Measurements from ENCODE around the gene PLEKHF1. TPM values are rescaled to one million over a fixed set of nuclear protein-coding genes. Genes with fewer than 3 reads are reported as not detected.
"Not testable (repeated sequence)": the region's sequence is repeated elsewhere in the genome, so short reads cannot be mapped to it uniquely, and the experiment has no call there.

The PLEKHF1 gene
- total and polyA plus RNA-seq, 12 donors = 7.0 to 47.9 (median 20.0) TPM

- WGBS, 2 donors = 93 to 94% methylated on average over 7 of the region's 7 CpGs
- no peaks in the 10 kb centered on the region for H3K9me3 ChIP-seq
- no peaks in the 10 kb centered on the region for H3K36me3 ChIP-seq
- DNase-seq = no peak
- no peaks in the 10 kb centered on the region for H3K4me1 ChIP-seq
- intact Hi-C loops (cut with DNase I) = no loop called here
- TF ChIP-seq, protein P1, sequence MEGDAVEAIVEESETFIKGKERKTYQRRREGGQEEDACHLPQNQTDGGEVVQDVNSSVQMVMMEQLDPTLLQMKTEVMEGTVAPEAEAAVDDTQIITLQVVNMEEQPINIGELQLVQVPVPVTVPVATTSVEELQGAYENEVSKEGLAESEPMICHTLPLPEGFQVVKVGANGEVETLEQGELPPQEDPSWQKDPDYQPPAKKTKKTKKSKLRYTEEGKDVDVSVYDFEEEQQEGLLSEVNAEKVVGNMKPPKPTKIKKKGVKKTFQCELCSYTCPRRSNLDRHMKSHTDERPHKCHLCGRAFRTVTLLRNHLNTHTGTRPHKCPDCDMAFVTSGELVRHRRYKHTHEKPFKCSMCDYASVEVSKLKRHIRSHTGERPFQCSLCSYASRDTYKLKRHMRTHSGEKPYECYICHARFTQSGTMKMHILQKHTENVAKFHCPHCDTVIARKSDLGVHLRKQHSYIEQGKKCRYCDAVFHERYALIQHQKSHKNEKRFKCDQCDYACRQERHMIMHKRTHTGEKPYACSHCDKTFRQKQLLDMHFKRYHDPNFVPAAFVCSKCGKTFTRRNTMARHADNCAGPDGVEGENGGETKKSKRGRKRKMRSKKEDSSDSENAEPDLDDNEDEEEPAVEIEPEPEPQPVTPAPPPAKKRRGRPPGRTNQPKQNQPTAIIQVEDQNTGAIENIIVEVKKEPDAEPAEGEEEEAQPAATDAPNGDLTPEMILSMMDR (IDR thresholded peaks at IDR 0.05) = no peak
- H3K27ac ChIP-seq = no peak overlapping the region
- H3K4me3 ChIP-seq = no peak overlapping the region
- H3K27me3 ChIP-seq = peaks cover 0 to 2% (median 0%) of the 10 kb centered on the region in 7 donors
- no peak for ATAC-seq
Observed at GRCh38 chr19:29626386-29626785, 38.9 kb upstream of the PLEKHF1 start.

GRCh38 chr19:29626832-29627231 is 38.4 kb upstream of the PLEKHF1 start:
- intact Hi-C loops (cut with DNase I); H3K9me3 ChIP-seq; H3K4me1 ChIP-seq; H3K4me3 ChIP-seq; H3K27ac ChIP-seq; ATAC-seq; H3K36me3 ChIP-seq; H3K27me3 ChIP-seq; DNase-seq: not testable (repeated sequence)
- WGBS, 2 donors = 86 to 90% methylated on average over 9 of the region's 9 CpGs

GRCh38 chr19:29628661-29629385 is 36.4 kb upstream of the PLEKHF1 start:
- peaks cover 0 to 5% (median 0%) of the 10 kb centered on the region in 7 donors for H3K27me3 ChIP-seq
- TF ChIP-seq, protein P1 (IDR thresholded peaks at IDR 0.05) = no peak
- no peaks in the 10 kb centered on the region for H3K36me3 ChIP-seq
- ATAC-seq = no peak
- H3K27ac ChIP-seq = no peak overlapping the region
- intact Hi-C loops (cut with DNase I) = no loop called here
- H3K4me3 ChIP-seq = no peak overlapping the region
- peaks cover 0 to 1% (median 0%) of the 10 kb centered on the region in 11 donors for H3K9me3 ChIP-seq
- 92% methylated on average over 16 of the region's 16 CpGs for WGBS, 2 donors
- no peaks in the 10 kb centered on the region for H3K4me1 ChIP-seq
- DNase-seq = no peak

DNA sequence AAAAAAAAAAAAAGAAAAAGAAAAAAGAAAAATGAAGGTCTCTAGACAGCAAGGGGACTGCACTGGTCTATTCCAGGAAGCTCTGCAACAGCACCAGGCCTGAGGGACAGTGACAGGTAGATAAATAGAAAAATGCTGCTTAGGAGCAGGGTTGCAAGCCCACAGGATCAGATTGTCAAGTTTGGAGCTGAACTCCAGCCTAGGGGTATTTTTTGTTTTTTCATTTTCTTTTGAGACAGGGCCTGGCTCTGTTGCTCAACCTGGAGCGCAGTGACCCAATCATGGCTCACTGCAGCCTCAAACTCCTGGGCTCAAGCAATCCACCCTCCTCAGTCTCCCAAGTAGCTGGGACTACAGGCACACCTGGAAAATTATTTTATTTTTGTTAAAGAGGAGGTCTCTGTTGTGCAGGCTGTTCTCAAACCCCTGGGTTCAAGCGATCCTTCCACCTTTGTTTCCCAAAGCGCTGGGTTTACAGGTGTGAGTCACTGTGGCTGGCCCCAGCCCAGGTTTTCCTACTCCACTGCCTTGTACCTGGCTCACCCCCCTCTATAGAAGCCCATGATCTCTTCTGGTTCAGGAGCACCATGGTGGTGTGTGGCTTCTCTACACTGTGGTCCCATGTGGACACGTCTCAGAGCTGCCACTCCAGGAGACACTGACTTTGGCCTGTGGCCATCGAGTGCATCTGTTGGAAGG is 35.3 kb upstream of the PLEKHF1 start:
- Histone ChIP-seq H3K27me3 (peaks cover 0 to 5% (median 0%) of the 10 kb centered on the region in 7 donors), H3K36me3 (no peaks in the 10 kb centered on the region), H3K4me1 (no peaks in the 10 kb centered on the region), H3K27ac (no peak overlapping the region), H3K4me3 (no peak overlapping the region), H3K9me3 (peaks cover 0 to 5% (median 0%) of the 10 kb centered on the region in 11 donors)
- intact Hi-C loops (cut with DNase I) = no loop called here
- no peak for DNase-seq
- ATAC-seq = no peak
- 83 to 90% methylated on average over 5 of the region's 5 CpGs for WGBS, 2 donors
- TF ChIP-seq, protein P1 (IDR thresholded peaks at IDR 0.05) = no peak

- 73 to 76% methylated on average over 2 of the region's 2 CpGs for WGBS, 2 donors
- Histone ChIP-seq H3K4me3 (no peak overlapping the region), H3K27me3 (peaks cover 0 to 5% (median 0%) of the 10 kb centered on the region in 7 donors), H3K36me3 (no peaks in the 10 kb centered on the region), H3K27ac (no peak overlapping the region), H3K9me3 (peaks cover 0 to 5% (median 0%) of the 10 kb centered on the region in 11 donors), H3K4me1 (no peaks in the 10 kb centered on the region)
- ATAC-seq (no peak), DNase-seq (no peak)
- TF ChIP-seq, protein P1 (IDR thresholded peaks at IDR 0.05) = no peak
- intact Hi-C loops (cut with DNase I) = no loop called here
Observed at GRCh38 chr19:29630655-29631054, 34.6 kb upstream of the PLEKHF1 start.
